ENCODE data around the gene B3GLCT.

DNA sequence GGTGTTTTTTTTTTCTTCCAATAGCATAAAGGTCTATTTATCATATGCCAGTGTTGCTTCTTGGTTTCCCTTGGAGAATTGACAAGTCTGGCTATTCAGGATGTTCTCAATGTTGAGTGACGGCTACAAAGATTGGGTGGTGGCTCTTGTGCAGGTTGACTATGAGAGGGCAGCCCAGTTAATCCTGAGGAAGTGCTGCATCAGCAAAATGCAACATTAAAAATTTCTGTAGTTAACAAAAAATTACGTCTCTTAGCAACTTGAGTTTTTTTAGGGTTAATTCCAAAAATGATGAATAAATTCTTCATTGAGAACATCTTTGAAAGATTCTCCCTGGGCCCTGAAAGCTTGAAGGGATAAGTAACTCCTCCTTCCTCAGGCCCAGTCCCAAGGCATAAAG is 147.1 kb downstream of the B3GLCT start:
- TF ChIP-seq POLR2AphosphoS5 (IDR thresholded peaks at IDR 0.05): no peak
- TF ChIP-seq, protein P1, sequence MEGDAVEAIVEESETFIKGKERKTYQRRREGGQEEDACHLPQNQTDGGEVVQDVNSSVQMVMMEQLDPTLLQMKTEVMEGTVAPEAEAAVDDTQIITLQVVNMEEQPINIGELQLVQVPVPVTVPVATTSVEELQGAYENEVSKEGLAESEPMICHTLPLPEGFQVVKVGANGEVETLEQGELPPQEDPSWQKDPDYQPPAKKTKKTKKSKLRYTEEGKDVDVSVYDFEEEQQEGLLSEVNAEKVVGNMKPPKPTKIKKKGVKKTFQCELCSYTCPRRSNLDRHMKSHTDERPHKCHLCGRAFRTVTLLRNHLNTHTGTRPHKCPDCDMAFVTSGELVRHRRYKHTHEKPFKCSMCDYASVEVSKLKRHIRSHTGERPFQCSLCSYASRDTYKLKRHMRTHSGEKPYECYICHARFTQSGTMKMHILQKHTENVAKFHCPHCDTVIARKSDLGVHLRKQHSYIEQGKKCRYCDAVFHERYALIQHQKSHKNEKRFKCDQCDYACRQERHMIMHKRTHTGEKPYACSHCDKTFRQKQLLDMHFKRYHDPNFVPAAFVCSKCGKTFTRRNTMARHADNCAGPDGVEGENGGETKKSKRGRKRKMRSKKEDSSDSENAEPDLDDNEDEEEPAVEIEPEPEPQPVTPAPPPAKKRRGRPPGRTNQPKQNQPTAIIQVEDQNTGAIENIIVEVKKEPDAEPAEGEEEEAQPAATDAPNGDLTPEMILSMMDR (IDR thresholded peaks at IDR 0.05 in 8 of 11, conservative IDR thresholded peaks at IDR 0.05 in 3 of 11): no peak

All from spleen (tissue), 7 donors.